ENCODE results near the gene SH3GL2. TPM values are rescaled to one million over a fixed set of nuclear protein-coding genes. Genes with fewer than 3 reads are reported as not detected.

The SH3GL2 gene
- total and polyA plus RNA-seq, 2 donors (not counting 1 experiment from before 2014, with no cell fraction given): not detected

GRCh38 chr9:17734674-17735073 is 155.8 kb downstream of the SH3GL2 start:
- no peak for DNase-seq
- H3K79me2 ChIP-seq (ENCODE audit: control insufficient read depth, insufficient read depth, low read length): no peaks in the 10 kb centered on the region
- ATAC-seq (ENCODE audit: low read depth): no peak
- CTCF ChIA-PET: no interaction called here
- H3K4me2 ChIP-seq (replicated peaks; ENCODE audit: low read depth, low read length, poor library complexity, severe bottlenecking): no peak overlapping the region
- no peak overlapping the region for H2AFZ ChIP-seq (ENCODE audit: insufficient read depth, low read depth, low read length, poor library complexity, severe bottlenecking)
- no peak overlapping the region for H3K27ac ChIP-seq (ENCODE audit: low read length in 2 of 2)
- WGBS (ENCODE audit: insufficient coverage): 100% methylated on average over 1 of the region's 2 CpGs
- no peaks in the 10 kb centered on the region for H3K27me3 ChIP-seq (replicated peaks in 1 of 4; ENCODE audit: control extremely low read depth in 1 of 4, control insufficient read depth in 3 of 4, insufficient read depth in 4 of 4, low read length in 3 of 4)
- Mint-ChIP-seq H3K27me3 (no peaks in the 10 kb centered on the region), H3K27ac (no peak overlapping the region), H3K4me1 (no peaks in the 10 kb centered on the region), H3K9me3 (ENCODE audit: insufficient read depth) (no peaks in the 10 kb centered on the region), H3K4me3 (no peak overlapping the region)
- no peaks in the 10 kb centered on the region for H3K36me3 ChIP-seq (replicated peaks in 1 of 2; ENCODE audit: control extremely low read depth in 1 of 2, control insufficient read depth in 1 of 2, extremely low read depth in 1 of 2, insufficient read depth in 2 of 2, low read length in 1 of 2)
- TF ChIP-seq EZH2 (IDR thresholded peaks at IDR 0.05; ENCODE audit: borderline replicate concordance, insufficient read depth, low read depth, low read length, poor library complexity, severe bottlenecking): no peak
- TF ChIP-seq CTCF (IDR thresholded peaks at IDR 0.05): no peak
- H3K9me3 ChIP-seq (ENCODE audit: control extremely low read depth in 1 of 3, control insufficient read depth in 2 of 3, insufficient read depth in 1 of 3, low read length in 2 of 3): no peaks in the 10 kb centered on the region
- intact Hi-C loops (cut with micrococcal nuclease): no loop called here
- no peak overlapping the region for H3K4me3 ChIP-seq (ENCODE audit: control extremely low read depth in 1 of 5, extremely low read depth in 1 of 5, insufficient read depth in 1 of 5, low read depth in 2 of 5, low read length in 4 of 5)
- no peak overlapping the region for H3K9ac ChIP-seq (ENCODE audit: low read length)
- POLR2A ChIA-PET: no interaction called here
- H4K20me1 ChIP-seq (ENCODE audit: control insufficient read depth, insufficient read depth, low read length, poor library complexity, severe bottlenecking): no peaks in the 10 kb centered on the region
- H3K4me1 ChIP-seq (ENCODE audit: control insufficient read depth in 2 of 2, insufficient read depth in 2 of 2, low read length in 2 of 2): no peaks in the 10 kb centered on the region

- 100% methylated on average over 3 of the region's 3 CpGs for WGBS (ENCODE audit: insufficient coverage)
- Histone ChIP-seq H3K27ac (ENCODE audit: low read length in 2 of 2) (no peak overlapping the region), H3K4me2 (replicated peaks; ENCODE audit: low read depth, low read length, poor library complexity, severe bottlenecking) (no peak overlapping the region), H3K9me3 (ENCODE audit: control extremely low read depth in 1 of 3, control insufficient read depth in 2 of 3, insufficient read depth in 1 of 3, low read length in 2 of 3) (no peaks in the 10 kb centered on the region), H3K9ac (ENCODE audit: low read length) (no peak overlapping the region), H3K4me1 (ENCODE audit: control insufficient read depth in 2 of 2, insufficient read depth in 2 of 2, low read length in 2 of 2) (no peaks in the 10 kb centered on the region), H3K36me3 (replicated peaks in 1 of 2; ENCODE audit: control extremely low read depth in 1 of 2, control insufficient read depth in 1 of 2, extremely low read depth in 1 of 2, insufficient read depth in 2 of 2, low read length in 1 of 2) (no peaks in the 10 kb centered on the region), H3K27me3 (replicated peaks in 1 of 4; ENCODE audit: control extremely low read depth in 1 of 4, control insufficient read depth in 3 of 4, insufficient read depth in 4 of 4, low read length in 3 of 4) (no peaks in the 10 kb centered on the region), H3K4me3 (ENCODE audit: control extremely low read depth in 1 of 5, extremely low read depth in 1 of 5, insufficient read depth in 1 of 5, low read depth in 2 of 5, low read length in 4 of 5) (no peak overlapping the region), H3K79me2 (ENCODE audit: control insufficient read depth, insufficient read depth, low read length) (no peaks in the 10 kb centered on the region), H2AFZ (ENCODE audit: insufficient read depth, low read depth, low read length, poor library complexity, severe bottlenecking) (no peak overlapping the region), H4K20me1 (ENCODE audit: control insufficient read depth, insufficient read depth, low read length, poor library complexity, severe bottlenecking) (no peaks in the 10 kb centered on the region)
- ChIA-PET CTCF (no interaction called here), POLR2A (no interaction called here)
- H3K4me1 Mint-ChIP-seq: no peaks in the 10 kb centered on the region
- DNase-seq: no peak
- H3K27me3 Mint-ChIP-seq: no peaks in the 10 kb centered on the region
- H3K4me3 Mint-ChIP-seq: no peak overlapping the region
- TF ChIP-seq CTCF (IDR thresholded peaks at IDR 0.05) (no peak), EZH2 (IDR thresholded peaks at IDR 0.05; ENCODE audit: borderline replicate concordance, insufficient read depth, low read depth, low read length, poor library complexity, severe bottlenecking) (no peak)
- intact Hi-C loops (cut with micrococcal nuclease): no loop called here
- ATAC-seq (ENCODE audit: low read depth): no peak
- H3K9me3 Mint-ChIP-seq (ENCODE audit: insufficient read depth): no peaks in the 10 kb centered on the region
- no peak overlapping the region for H3K27ac Mint-ChIP-seq
Observed at GRCh38 chr9:17735859-17736258, 157.0 kb downstream of the SH3GL2 start.
